ENCODE results near the gene NINJ2.

NINJ2 gene

DNA sequence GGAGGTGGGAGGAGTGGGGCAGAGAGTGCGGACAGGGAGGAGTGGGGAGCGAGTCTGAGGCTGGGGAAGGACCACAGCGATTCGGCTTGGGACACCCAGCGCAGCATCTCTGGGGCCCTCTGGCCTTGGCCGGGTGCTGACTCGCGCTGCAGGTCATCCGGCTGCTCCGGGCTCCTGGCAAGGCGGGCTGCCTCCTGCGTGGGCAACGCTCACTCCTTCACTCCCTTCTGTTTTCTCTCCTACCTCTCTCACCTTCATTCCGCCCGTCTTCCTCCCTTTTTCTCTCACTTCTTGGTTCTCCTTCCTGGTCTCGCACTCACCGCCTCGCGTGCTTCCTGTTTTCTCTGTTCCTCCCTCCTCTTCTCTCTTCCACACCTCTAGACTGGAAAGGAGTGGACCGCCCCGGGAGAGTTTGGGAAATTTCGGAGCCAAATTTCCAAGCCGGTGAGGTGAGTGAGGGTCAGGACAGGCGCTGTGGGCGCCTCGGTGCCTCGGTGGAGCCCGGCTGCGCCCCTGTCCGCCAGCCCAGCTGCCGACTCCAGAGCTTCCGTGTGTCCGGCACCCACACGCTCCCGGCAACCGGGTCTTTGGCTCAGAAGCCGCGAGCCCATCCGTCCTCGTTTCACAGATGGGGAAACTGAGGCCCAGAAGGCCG is 116.9 kb downstream of the NINJ2 start:
- no peak for DNase-seq

DNA sequence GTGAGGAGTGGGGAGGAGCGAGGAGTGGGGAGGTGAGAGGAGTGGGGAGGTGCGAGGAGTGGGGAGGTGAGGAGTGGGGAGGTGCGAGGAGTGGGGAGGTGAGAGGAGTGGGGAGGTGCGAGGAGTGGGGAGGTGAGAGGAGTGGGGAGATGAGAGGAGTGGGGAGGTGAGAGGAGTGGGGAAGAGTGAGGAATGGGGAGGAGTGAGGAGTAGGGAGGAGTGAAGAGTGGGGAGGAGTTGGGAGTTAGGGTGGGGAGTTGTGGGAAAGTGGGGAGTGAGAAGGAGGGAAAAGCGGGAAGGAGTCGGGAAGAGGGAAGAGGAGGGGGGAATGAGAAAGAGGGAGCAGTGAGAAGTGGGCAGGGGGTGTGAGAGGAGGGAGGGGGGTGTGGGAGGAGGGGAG is 117.4 kb downstream of the NINJ2 start:
- DNase-seq = no peak

DNA sequence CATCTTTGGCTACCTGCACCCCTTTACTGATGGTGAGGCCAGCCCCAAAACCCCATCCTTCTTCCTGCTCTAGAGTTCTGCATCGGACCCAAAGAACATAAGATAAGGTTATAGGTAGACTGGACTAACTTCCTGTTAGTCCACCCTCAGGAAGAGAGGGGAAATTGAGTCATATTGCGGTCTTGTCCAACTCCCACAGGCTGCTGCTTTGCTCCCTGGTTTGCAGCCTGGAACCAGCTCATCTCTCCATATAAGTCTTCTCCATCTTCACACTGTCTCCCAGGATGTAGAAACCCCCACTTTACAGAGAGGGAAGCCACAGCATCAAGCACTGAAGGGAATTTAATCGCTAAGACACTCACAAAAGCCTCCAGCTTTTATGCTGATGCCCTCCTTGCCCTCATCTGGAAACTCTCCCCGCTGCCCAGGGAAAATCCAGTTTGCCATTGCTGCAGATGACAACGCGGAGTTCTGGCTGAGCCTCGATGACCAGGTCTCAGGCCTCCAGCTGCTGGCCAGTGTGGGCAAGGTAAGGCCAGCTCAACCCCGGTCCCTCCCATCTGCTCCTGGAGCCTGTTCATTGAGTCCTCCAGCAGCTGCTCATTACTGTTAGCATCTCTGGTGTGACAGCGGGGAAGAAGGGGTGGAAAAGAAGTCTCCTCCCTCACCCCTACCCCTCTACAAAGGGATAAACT is 118.2 kb downstream of the NINJ2 start:
- DNase-seq = no peak

DNA sequence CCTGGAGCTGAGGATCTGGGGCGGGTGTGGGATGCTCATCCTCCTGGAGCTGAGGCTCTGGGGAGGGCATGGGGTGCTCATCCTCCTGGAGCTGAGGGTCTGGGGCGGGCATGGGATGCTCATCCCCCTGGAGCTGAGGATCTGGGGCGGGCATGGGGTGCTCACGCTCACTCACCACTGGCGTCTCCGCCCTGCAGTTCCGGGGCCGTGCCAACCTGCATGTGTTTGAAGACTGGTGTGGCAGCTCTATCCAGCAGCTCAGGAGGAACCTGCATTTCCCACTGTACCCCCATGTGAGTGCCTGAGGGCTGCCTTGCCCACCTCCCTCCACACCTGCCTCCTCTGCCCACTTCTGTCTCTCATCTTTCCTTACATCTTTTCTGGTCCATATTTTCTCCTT is 119.1 kb downstream of the NINJ2 start:
- no peak for DNase-seq

DNA sequence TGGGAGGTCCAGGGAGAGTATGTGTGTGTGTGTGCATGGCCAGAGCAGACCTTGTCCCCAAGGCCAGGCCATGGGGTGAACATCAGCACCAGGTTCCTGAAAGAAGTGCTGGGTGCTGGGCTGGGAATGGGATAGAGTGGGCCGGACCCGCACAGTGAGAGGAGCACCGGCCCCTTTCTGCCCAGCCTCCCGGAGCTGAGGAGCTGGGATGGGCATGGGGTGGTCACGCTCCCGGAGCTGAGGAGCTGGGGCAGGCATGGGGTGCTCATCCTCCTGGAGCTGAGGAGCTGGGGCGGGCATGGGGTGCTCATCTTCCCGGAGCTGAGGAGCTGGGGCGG is 120.2 kb downstream of the NINJ2 start:
- no peak for DNase-seq

DNA sequence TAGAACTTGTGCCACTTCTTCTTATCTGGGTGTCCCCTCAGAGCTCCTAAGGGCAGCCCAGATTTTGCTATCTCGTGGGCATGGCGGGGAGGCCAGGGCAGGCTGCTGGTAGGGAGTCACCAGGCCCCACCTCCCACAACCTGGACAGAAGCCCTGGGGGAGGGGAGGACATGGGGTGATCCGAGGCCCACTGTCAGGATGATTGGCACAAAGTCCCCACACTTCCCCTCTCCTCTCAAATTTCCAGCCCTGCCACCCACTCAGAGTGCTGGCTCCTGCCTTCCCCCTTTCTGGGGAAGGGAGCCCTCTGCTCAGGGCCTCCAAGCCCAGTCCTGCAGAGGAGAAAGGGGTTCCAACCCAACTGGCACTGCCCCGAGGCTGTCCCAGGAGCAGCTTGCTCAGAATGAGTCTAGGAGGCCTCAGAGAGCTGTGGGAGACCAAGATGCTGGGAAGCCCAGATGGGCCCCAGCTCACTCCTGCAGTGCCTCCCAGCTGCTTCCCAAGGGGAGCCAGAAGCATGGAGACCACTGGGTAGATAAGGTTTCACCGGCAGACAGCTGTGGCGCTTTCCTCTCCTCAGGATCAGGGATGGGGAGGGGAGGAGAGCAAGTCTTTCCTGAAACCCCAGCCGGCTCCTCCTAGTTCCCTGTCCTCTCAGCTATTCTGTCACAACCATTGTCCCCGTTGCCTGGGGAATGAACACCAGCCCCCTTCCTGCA is 120.7 kb downstream of the NINJ2 start:
- DNase-seq = no peak

DNA sequence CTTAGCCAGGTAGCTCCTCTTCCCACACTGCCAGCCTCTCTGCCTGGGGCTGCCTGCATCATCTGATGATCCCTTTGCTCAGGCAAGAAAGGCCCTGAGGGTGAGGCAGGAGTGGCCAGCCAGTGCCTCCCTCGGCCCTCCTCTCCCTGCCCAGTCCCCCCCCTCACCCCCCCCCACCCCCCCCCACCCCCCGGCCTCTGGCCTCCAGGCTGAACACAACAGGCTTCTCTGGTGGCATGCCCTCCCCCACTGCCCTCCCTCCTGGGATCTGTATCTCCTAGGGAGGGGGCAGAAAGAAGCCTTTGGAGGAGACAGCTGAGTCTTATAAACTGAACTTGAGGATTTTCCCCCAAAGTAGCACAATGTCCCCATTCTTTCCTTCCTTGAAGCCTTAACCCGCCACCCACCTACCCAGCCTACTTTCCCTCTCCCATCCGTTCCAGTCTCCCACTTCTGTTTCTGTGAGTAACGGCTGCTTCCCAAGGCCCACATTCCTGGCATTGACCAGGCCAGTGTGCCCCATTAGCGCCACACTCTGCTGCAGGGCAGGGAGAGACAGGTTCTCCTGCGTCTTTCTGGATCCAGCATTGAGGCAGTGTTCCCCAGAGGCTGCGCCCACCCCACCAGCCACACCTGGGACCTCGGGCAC is 121.4 kb downstream of the NINJ2 start:
- DNase-seq = no peak

DNA sequence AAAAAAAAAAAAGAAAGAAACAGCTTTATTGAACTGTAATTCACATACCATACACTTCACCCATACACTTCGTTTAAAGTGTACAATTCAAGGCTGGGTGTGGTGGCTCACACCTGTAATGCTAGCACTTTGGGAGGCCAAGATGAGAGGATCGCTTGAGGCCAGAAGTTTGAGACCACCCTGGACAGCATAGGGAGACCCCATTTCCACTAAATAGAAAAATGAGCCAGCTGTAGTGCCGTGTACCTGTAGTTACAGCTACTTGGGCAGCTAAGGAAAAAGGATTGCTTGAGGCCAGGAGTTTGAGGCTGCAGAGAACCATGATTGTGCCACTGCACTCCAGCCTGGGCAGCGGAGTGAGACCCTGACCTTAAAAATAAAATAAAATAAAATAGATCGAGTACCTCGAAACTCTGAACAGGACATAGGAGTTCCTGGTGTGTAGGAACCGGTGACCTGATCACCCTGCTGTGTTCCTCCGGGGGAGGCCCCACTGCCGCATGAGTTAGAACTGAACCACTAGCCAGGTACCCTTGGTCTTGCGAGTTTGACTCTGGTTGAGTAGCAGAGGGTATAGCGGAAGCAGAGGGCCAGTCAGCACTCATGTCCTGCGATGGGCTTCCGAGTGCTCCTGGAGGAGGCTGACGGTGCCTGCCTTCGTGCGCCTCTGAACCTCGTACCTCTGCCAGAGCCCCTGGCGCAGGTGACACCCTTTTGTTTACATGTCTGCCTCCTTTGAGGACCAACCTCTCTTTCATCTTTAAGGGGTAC is 123.5 kb downstream of the NINJ2 start:
- DNase-seq = no peak

DNA sequence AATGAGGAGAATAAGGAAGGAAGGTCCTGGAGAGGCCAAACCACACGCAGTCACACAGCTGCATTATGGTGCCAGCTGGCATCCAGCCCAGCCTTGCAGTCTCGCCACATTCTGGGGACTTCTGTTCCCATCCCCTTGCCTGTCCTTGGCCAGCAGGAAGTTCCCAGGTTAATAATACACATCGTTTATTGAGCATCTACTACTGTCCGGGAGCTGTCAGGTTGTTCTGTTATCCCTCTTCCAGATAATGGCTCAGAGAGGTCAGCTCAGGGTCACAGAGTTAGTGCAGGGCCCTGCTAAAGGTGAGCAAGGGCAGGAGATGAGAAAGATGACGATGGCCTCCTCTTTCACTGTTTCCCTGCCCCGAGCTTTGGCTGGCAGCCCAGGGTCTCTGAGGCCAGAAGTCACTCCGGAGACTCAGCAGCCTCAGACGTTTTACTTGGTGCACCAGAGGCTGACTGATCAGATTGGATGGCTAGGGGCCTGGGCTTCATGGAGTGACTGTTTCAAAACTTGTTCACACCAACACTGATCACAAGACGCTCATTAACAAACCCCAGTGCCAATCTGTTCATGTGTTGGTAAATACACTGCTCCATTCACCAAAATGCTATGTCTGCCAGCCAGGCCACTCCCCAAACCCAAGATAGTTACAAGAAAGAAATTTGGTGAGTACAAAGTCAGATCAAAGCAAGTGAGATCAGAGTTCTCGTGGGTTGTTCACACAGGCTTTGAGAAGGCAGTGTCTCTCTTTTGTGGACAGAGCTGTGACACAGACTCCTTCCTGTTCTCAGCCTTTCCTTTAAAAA is 124.3 kb downstream of the NINJ2 start:
- peak in 1 of 2 donors; percentile 67 for DNase-seq

DNA sequence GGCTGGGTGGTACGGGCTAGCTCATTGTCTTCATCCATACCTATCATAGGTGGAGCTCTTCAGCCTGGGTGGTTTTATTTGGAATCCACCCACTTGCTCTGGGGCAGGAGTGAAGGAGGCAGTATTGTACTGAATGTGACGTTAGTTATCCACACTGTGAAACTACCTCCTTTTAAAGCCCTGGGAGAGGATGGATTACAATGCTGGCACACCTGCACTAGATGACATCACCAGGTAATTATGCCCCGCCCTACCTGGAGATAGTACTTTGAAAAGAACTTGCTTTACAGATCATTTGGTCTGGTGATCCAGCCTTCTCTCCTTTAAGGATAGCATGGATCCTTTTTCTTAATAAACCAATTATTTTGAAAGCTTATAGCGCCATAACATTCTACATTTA is 125.5 kb downstream of the NINJ2 start:
- no peak for DNase-seq

DNA sequence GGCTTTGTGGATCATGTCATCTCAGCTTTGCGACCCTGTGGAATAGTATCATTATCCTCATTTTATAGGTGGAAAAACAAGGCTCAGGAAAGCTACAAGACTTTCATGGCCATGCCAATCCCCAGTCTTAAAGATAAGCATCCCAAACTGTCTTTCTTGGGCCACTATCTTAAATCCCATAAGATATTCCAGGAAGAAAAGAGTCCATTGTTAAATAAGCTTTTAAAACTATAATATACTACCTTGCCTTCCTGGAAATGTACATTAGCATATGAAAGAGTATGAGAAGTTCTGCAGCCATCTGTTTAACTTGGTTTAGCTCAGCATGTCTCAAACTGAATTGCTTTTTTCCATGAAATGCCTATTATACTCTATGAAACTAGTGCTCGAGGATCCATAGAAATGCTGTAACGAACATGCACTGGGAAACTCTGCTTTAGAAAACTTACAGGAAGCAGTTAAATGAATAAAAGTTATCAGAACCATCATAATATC is 126.4 kb downstream of the NINJ2 start:
- no peak for DNase-seq

DNA sequence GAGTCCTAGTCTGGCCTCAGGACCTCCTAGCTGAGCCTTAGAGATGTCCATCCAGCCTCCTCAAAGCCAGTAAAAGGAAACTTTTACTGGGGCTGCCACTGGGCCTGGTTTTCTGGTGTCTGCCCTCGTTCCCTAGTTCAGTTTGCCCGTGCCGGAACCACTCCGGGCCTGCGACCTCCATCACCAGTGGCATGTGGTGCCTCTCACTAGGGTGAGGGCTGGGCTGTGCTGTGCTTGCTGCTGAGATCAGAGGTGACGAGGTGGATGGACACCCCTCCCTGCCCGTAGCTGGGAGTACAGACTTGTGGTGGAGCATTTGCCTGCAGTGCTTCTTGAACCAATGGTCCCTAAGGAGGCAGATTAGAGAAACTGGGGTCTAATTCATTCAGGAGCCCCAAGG is 127.8 kb downstream of the NINJ2 start:
- DNase-seq = no peak

DNA sequence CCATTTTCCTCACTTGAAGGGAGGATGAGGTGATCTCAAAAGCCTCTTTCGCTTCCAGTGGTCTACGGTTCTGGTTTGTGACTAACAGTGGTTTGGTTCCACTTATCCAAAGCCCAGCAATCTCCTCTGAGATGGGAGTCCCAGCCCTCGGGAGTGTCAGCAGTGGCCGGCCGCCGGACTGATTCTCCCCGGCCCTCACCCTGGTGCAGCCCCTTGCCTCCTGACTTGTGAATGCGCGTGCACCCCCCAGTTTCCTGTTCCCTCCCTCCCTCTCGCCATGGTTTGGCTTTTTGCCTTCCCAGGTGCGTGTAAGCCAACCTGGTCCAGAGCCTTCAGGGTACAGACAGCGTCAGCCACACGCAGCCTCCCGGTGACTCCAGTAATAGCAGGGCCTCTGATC is 129.0 kb downstream of the NINJ2 start:
- DNase-seq = no peak

DNA sequence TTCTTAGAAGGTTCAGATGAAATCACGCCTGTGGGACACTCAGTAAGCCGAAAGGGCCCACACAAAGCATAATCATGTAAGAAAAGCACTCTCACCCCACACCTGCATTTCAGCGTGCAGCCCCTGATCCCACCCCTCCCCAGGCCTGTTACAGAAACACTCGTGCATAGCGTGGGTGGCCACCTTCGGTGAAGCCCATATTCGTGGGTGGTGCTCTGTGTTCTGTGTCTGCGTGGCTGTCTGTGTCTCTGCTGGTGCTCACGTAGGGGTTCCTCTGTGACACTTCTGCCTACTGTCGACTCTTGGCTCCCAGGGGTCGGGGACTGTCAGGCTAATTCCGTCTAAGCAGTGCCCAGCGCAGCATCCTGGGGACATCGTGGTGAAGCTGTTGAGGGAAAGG is 129.5 kb downstream of the NINJ2 start:
- no peak for DNase-seq

DNA sequence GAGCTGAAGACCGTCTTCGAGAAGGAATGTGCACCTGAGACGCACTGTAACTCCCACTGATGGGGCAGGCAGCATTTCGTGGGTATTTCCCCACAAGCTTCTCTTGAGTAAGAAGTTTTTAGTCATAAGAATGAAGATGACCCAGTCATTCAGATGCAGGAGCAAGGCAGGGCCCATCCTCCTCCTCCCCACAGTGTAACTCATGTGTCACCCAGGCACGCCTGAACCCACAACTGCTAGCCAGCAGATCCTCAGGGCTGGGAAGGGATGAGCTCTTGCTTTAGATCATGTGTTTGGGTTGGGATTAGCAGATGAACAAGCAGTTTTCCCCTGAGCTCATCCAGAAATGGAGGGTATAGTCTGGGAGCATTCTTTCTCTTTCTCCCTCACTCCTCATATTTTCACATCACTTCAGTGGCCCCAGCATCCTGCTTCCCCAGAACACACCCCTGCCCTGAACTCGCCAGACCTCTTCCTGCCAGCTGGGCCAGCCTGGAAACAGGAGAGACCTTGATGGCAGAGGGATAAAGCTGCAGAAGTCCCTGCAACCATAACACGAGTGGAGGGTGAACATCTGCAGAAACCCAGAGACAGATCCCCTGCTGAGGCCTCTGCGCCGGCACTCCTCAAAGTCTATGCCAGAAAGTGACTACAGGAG is 130.2 kb downstream of the NINJ2 start:
- no peak for DNase-seq

DNA sequence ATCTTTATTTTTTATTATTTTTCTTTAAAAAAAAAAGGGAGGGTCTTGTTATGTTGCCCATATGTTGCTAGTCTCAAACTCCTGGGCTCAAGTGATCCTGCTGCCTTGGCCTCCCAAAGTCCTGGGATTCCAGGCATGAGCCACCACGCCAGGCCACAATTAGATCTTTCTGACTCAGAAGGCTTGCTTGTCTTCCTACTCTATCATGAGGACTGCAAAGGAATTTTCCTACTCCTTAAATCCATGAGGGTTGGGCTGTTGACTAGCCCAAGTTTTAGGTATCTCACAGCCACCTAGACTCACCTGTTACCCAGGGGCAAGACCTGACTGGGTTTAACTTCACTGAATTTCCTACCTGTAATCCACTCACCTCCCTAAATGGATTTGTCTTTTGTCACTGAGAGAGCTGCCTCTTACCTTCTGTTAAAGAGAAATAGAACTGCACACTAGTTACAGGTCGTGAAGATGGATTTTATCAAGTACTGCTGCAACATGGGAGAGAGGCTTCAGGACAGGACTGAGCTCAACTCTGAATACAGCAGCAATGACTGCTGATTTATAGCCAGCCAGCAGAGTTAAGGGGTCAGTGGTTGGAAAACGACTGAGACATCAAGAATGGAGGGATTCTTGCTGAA is 131.2 kb downstream of the NINJ2 start:
- no peak for DNase-seq

DNA sequence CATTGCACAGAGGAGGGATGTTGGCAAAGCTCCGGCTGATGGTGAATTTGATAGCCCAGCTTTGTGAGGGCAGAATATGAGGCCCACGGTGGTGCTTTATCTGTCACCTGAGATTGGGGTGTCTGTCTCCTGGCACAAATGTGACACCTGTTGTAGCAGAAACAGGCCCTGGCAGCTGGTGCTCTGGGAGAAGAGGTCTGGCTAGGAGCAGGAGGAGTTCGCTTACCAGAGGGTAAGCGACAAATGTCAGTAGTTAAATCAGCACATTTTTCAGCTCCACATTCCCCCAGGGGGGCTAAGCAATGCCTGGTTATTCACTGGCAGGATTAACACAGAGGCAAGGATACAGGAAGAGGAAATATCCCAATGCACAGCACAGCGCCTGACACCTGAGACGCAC is 132.4 kb downstream of the NINJ2 start:
- no peak for DNase-seq

DNA sequence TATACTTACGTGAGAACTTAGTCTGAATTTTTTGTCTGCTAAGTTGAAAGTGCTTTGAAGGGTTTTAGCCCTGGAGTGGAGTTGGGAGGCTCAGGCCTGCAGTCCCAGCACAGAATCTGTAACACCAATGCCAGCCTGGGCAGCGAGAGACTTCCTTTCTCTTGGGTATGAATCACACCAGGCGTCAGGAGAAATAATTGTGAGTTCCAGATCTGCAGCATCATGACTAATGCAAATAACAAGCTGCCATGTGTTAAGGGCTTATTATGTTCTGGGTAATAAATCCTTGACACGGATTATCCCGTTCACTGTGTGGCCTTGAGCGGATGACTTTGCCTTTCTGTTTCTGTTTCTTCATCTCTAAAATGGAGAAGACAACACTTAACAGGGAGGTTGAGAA is 132.9 kb downstream of the NINJ2 start:
- DNase-seq = no peak

DNA sequence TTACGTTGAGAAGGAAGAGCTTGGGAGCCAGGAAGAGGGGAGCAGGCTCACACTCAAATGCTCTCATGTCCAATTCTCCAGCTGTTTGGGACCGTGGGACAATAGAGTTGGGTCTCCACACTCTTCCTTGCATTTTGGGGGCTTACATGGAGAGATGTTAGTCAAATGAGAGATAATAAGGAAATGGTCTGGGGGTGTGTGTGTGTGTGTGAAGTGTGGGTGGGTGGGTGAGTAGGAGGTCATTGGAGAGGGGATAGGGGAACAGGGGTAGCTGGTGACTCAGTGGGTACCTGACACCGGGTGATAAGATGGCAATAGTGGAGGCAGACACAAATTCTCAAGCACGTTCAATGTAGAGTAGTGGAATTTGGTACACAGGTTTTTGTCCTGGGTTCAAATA is 135.5 kb downstream of the NINJ2 start:
- DNase-seq = no peak

DNA sequence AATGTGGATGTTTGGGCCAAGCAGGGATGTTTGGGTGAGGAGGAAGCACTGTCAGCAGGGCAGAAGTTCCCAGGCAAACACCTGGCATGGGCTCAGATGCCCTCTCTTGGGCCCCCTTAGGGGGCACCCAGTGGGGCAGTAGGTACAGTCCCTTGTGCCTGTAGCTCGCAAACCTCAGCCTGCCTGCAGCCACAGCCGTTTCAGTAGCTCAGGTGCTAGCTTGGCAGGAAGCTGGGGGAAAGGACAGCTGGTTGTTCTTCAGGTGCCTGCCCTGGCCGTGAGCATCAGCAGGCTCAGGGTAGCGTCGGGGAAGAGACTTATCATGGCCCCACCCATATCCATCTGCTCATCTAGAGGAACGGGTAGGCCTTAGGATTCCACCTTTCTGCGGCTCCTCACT is 136.0 kb downstream of the NINJ2 start:
- no peak for DNase-seq

DNA sequence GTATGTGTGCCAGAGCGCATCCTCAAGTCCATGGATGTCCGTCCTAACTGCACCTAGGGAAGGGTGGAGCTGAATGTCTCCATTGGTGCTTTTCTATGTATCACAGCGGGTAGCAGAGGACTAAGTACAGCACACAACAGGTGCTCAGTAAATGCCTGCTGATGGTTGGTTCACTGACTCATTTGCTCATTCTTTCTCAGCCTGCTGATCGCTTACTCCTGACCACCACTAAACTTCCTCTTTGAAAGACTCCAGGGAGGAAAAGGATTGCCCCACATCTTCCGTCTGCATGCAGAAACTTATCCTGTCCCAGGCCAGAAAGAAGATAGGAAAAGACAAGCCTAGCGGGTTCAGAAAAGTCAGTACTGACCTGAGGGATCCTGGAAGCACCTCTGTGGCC is 137.2 kb downstream of the NINJ2 start:
- DNase-seq = peak in 1 of 2 donors; percentile 63
